HepG2 (cell line): ENCODE results near the gene RIMS3. TPM values are rescaled to one million over a fixed set of nuclear protein-coding genes. Genes with fewer than 3 reads are reported as not detected.

ENCODE experiments used
- CC2D1A ChIP-seq: sonication (generic); formaldehyde crosslinking; IDR thresholded peaks from 2 replicates; pipeline ENCODE4 v1.8.1; 2023; ENCODE audit warnings: mild to moderate bottlenecking, missing genetic modification reagents
- CEBPG ChIP-seq: IDR thresholded peaks from 2 replicates; pipeline ENCODE4 v1.6.1; 2016
- RAD21 ChIP-seq: fragments of 450-650 bp; formaldehyde crosslinking; IDR thresholded peaks from 2 replicates; pipeline ENCODE4 v1.5.0; 2020; ENCODE audit warnings: mild to moderate bottlenecking
- RXRA ChIP-seq: sonication (generic); formaldehyde crosslinking; IDR thresholded peaks from 2 replicates; pipeline ENCODE4 v1.5.1; 2020; ENCODE audit warnings: missing genetic modification reagents
- SKI ChIP-seq: fragments of 450-650 bp; IDR thresholded peaks from one replicate; pipeline ENCODE4 v1.6.1; 2018; ENCODE audit warnings: mild to moderate bottlenecking; ENCODE audit not compliant: partially characterized antibody
- TCF7 ChIP-seq: sonication (generic); IDR thresholded peaks from 2 replicates; pipeline ENCODE4 v1.6.1; 2016; ENCODE audit warnings: antibody characterized with exemption, low read depth
- UBTF ChIP-seq: sonication (generic); formaldehyde crosslinking; IDR thresholded peaks from 2 replicates; pipeline ENCODE4 v1.4.0; 2020; ENCODE audit warnings: mild to moderate bottlenecking, missing genetic modification reagents
- ZBTB38 ChIP-seq: sonication (generic); formaldehyde crosslinking; IDR thresholded peaks from 2 replicates; pipeline ENCODE4 v1.5.1; 2020; ENCODE audit warnings: mild to moderate bottlenecking, missing genetic modification reagents
- ZFY ChIP-seq: sonication (generic); formaldehyde crosslinking; IDR thresholded peaks from 2 replicates; pipeline ENCODE4 v1.4.0; 2020; ENCODE audit warnings: missing genetic modification reagents
- ZGPAT ChIP-seq: IDR thresholded peaks from 2 replicates; pipeline ENCODE4 v1.6.1; 2016; ENCODE audit warnings: mild to moderate bottlenecking
- polyA plus RNA-seq, 8 experiments: library from polyadenylated mRNA; depleted of rRNA in 3 of 8; stranded (reverse) in 7 of 8; unstranded in 1 of 8; fragments of >200 nt; fragmentation: Illumina TruSeq in 4 of 8; extraction: Trizol in 4 of 8; gene quantifications; 2 replicates each; pipeline versions ENCODE4 v1.2.1 to v1.2.3, GENCODE V29; 2011 to 2016; ENCODE audit warnings: low read depth in 4 of 8, missing spikeins in 1 of 8, mixed read lengths in 1 of 8; ENCODE audit not compliant: insufficient read depth in 1 of 8
- total RNA-seq, 5 experiments: library from RNA; depleted of rRNA; stranded (reverse); fragments of >200 nt; fragmentation: Illumina TruSeq; extraction: Trizol; gene quantifications; 2 replicates each; pipeline ENCODE4 v1.2.3, GENCODE V29; 2016; ENCODE audit warnings: low read depth in 1 of 5
- TF ChIP-seq, protein P1 (sequence below): sonication (generic); formaldehyde crosslinking; IDR thresholded peaks from 2 replicates; pipeline ENCODE4 v1.5.1; 2020; ENCODE audit warnings: mild to moderate bottlenecking, missing genetic modification reagents, moderate library complexity
- TF ChIP-seq, protein P2 (sequence below): IDR thresholded peaks from 2 replicates; pipeline ENCODE4 v1.6.1; 2016; ENCODE audit warnings: low read depth
- TF ChIP-seq, protein P3 (sequence below): sonication (generic); formaldehyde crosslinking; IDR thresholded peaks from 2 replicates; pipeline ENCODE4 v1.5.1; 2020; ENCODE audit warnings: mild to moderate bottlenecking, missing genetic modification reagents, borderline replicate concordance
- TF ChIP-seq, protein P4 (sequence below): sonication (generic); formaldehyde crosslinking; IDR thresholded peaks from 2 replicates; pipeline ENCODE4 v1.4.0; 2020; ENCODE audit warnings: missing genetic modification reagents
- TF ChIP-seq, protein P5 (sequence below): sonication (generic); formaldehyde crosslinking; IDR thresholded peaks from 2 replicates; pipeline ENCODE4 v1.4.0; 2020; ENCODE audit warnings: missing genetic modification reagents

RIMS3 gene
- total and polyA plus RNA-seq, 2 of the 13 experiments (the other 11 are each of a cell fraction or from before 2014, with no cell fraction given): 2.1 to 5.4 TPM

GRCh38 chr1:40646315-40646714, 19.2 kb downstream of the RIMS3 start (continued):
- no peak for TF ChIP-seq UBTF
- TF ChIP-seq, protein P1, sequence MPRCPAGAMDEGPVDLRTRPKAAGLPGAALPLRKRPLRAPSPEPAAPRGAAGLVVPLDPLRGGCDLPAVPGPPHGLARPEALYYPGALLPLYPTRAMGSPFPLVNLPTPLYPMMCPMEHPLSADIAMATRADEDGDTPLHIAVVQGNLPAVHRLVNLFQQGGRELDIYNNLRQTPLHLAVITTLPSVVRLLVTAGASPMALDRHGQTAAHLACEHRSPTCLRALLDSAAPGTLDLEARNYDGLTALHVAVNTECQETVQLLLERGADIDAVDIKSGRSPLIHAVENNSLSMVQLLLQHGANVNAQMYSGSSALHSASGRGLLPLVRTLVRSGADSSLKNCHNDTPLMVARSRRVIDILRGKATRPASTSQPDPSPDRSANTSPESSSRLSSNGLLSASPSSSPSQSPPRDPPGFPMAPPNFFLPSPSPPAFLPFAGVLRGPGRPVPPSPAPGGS: no peak
- no peak for TF ChIP-seq RXRA (CRISPR knock-in tag)
- TF ChIP-seq, protein P2, sequence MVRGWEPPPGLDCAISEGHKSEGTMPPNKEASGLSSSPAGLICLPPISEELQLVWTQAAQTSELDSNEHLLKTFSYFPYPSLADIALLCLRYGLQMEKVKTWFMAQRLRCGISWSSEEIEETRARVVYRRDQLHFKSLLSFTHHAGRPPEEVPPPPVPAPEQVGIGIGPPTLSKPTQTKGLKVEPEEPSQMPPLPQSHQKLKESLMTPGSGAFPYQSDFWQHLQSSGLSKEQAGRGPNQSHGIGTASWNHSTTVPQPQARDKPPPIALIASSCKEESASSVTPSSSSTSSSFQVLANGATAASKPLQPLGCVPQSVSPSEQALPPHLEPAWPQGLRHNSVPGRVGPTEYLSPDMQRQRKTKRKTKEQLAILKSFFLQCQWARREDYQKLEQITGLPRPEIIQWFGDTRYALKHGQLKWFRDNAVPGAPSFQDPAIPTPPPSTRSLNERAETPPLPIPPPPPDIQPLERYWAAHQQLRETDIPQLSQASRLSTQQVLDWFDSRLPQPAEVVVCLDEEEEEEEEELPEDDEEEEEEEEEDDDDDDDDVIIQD (CRISPR knock-in tag): no peak
- TF ChIP-seq, protein P3, sequence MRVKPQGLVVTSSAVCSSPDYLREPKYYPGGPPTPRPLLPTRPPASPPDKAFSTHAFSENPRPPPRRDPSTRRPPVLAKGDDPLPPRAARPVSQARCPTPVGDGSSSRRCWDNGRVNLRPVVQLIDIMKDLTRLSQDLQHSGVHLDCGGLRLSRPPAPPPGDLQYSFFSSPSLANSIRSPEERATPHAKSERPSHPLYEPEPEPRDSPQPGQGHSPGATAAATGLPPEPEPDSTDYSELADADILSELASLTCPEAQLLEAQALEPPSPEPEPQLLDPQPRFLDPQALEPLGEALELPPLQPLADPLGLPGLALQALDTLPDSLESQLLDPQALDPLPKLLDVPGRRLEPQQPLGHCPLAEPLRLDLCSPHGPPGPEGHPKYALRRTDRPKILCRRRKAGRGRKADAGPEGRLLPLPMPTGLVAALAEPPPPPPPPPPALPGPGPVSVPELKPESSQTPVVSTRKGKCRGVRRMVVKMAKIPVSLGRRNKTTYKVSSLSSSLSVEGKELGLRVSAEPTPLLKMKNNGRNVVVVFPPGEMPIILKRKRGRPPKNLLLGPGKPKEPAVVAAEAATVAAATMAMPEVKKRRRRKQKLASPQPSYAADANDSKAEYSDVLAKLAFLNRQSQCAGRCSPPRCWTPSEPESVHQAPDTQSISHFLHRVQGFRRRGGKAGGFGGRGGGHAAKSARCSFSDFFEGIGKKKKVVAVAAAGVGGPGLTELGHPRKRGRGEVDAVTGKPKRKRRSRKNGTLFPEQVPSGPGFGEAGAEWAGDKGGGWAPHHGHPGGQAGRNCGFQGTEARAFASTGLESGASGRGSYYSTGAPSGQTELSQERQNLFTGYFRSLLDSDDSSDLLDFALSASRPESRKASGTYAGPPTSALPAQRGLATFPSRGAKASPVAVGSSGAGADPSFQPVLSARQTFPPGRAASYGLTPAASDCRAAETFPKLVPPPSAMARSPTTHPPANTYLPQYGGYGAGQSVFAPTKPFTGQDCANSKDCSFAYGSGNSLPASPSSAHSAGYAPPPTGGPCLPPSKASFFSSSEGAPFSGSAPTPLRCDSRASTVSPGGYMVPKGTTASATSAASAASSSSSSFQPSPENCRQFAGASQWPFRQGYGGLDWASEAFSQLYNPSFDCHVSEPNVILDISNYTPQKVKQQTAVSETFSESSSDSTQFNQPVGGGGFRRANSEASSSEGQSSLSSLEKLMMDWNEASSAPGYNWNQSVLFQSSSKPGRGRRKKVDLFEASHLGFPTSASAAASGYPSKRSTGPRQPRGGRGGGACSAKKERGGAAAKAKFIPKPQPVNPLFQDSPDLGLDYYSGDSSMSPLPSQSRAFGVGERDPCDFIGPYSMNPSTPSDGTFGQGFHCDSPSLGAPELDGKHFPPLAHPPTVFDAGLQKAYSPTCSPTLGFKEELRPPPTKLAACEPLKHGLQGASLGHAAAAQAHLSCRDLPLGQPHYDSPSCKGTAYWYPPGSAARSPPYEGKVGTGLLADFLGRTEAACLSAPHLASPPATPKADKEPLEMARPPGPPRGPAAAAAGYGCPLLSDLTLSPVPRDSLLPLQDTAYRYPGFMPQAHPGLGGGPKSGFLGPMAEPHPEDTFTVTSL (CRISPR knock-in tag): peak; percentile 45; the same call in 1 of the 2 replicates
- no peak for TF ChIP-seq ZGPAT (CRISPR knock-in tag)
- no peak for TF ChIP-seq CC2D1A (CRISPR knock-in tag)
- TF ChIP-seq TCF7: peak; percentile 51; the same call in 1 of the 2 replicates
- TF ChIP-seq, protein P4, sequence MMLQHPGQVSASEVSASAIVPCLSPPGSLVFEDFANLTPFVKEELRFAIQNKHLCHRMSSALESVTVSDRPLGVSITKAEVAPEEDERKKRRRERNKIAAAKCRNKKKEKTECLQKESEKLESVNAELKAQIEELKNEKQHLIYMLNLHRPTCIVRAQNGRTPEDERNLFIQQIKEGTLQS: no peak
- TF ChIP-seq CEBPG (CRISPR knock-in tag): peak; percentile 36; the same call in 1 of the 2 replicates
- no peak for TF ChIP-seq ZBTB38 (CRISPR knock-in tag)
- TF ChIP-seq, protein P5, sequence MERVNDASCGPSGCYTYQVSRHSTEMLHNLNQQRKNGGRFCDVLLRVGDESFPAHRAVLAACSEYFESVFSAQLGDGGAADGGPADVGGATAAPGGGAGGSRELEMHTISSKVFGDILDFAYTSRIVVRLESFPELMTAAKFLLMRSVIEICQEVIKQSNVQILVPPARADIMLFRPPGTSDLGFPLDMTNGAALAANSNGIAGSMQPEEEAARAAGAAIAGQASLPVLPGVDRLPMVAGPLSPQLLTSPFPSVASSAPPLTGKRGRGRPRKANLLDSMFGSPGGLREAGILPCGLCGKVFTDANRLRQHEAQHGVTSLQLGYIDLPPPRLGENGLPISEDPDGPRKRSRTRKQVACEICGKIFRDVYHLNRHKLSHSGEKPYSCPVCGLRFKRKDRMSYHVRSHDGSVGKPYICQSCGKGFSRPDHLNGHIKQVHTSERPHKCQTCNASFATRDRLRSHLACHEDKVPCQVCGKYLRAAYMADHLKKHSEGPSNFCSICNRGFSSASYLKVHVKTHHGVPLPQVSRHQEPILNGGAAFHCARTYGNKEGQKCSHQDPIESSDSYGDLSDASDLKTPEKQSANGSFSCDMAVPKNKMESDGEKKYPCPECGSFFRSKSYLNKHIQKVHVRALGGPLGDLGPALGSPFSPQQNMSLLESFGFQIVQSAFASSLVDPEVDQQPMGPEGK (CRISPR knock-in tag): 0 out of 2 replicates have a peak, but pooled peaks have one; percentile 25
- no peak for TF ChIP-seq SKI
- no peak for TF ChIP-seq RAD21 (CRISPR knock-in tag)
- TF ChIP-seq ZFY (CRISPR knock-in tag): no peak
